HuH-7 (cell line): ENCODE data around the gene PIEZO1.

ENCODE experiments used
- DNase-seq: peaks from one replicate; pipeline ENCODE4 v3.0.0; 2011; ENCODE audit warnings: low spot score

The PIEZO1 gene

DNA sequence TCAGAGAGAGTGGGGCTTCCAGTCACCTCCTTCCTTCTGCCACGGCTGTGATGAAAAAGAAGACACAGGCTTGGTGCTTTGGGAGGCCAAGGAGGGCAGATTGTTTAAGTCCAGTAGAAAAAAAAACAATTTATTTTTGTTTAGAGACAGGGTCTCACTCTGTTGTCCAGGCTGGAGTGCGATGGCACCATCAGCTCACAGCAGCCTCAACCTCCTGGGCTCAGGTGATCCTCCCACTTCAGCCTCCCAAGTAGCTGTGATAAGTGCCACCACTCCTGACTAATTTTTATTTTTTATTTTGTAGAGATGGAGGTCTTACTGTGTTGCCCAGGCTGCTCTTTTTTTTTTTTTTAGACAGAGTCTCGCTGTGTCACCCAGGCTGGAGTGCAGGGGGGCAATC is 119.5 kb downstream of the PIEZO1 start:
- no peak for DNase-seq
